BJ (cell line): ENCODE data around the gene CDH11. TPM values are rescaled to one million over a fixed set of nuclear protein-coding genes. Genes with fewer than 3 reads are reported as not detected.

Source experiments
- CTCF ChIA-PET: fragments of 350-600 bp; formaldehyde crosslinking; extraction: SDS; loops from one replicate; lab custom pipeline; 2021; ENCODE audit warnings: antibody characterized with exemption, inconsistent platforms; lab: Yijun Ruan, JAX
- POLR2A ChIA-PET: fragments of 300-600 bp; sonication (Branson Sonifier 250); formaldehyde crosslinking; extraction: SDS; loops from one replicate; lab custom pipeline; 2021; ENCODE audit warnings: antibody characterized with exemption; lab: Charles Lee
- DNase-seq: peaks from one replicate; pipeline ENCODE4 v3.0.0-alpha.2; 2011; ENCODE audit warnings: low read depth
- H3K27me3 ChIP-seq: 2 replicates; pipeline ENCODE4 v1.6.0; 2011; ENCODE audit warnings: low read length; ENCODE audit not compliant: control insufficient read depth, insufficient read depth
- H3K36me3 ChIP-seq: 2 replicates; pipeline ENCODE4 v1.5.1; 2011; ENCODE audit warnings: low read length; ENCODE audit not compliant: control insufficient read depth, insufficient read depth
- H3K4me3 ChIP-seq: 2 replicates; pipeline ENCODE4 v1.5.1; 2011; ENCODE audit warnings: low read depth, mild to moderate bottlenecking, control low read depth, low read length
- CTCF ChIP-seq: IDR thresholded peaks from 2 replicates; pipeline ENCODE4 v1.5.1; 2011; ENCODE audit warnings: low read depth, mild to moderate bottlenecking, control low read depth, inconsistent platforms, low read length, moderate library complexity; ENCODE audit not compliant: insufficient read depth
- polyA plus RNA-seq: library from polyadenylated mRNA; depleted of rRNA; stranded (reverse); fragments of >200 nt; gene quantifications from 2 replicates; pipeline ENCODE4 v1.2.3, GENCODE V29; 2011

The CDH11 gene
- polyA plus RNA-seq, 1 experiment = 589 TPM

- Histone ChIP-seq H3K27me3 (no peaks in the 10 kb centered on the region), H3K36me3 (no peaks in the 10 kb centered on the region), H3K4me3 (no peak overlapping the region)
- peak; percentile 15 for DNase-seq
- ChIA-PET POLR2A (no interaction called here), CTCF (no interaction called here)
- TF ChIP-seq CTCF = no peak
Measured at GRCh38 chr16:65024767-65025178, 97.1 kb downstream of the CDH11 start.

GRCh38 chr16:65023802-65024201, 98.1 kb downstream of the CDH11 start:
- no peaks in the 10 kb centered on the region for H3K27me3 ChIP-seq
- no peak for TF ChIP-seq CTCF
- POLR2A ChIA-PET = no interaction called here

GRCh38 chr16:65021852-65022595, 99.8 kb downstream of the CDH11 start:
- ChIA-PET CTCF (interaction anchor here (1.7 kb wide), 1 partner anchor 9 kb away, joined by 3 read pairs; no protein-coding TSS in a partner anchor), POLR2A (no interaction called here)
- H3K4me3 ChIP-seq = no peak overlapping the region
- no peak for DNase-seq
- no peaks in the 10 kb centered on the region; the same call in 1 of the 2 replicates for H3K36me3 ChIP-seq
- no peak for TF ChIP-seq CTCF
- H3K27me3 ChIP-seq = no peaks in the 10 kb centered on the region

More at GRCh38 chr16:65023802-65024201, 98.1 kb downstream of the CDH11 start:
- Histone ChIP-seq H3K4me3 (no peak overlapping the region), H3K36me3 (no peaks in the 10 kb centered on the region)
- no peak for DNase-seq
- CTCF ChIA-PET = no interaction called here

GRCh38 chr16:65016754-65017153, 105.1 kb downstream of the CDH11 start:
- ChIA-PET CTCF (no interaction called here), POLR2A (no interaction called here)
- Histone ChIP-seq H3K36me3 (peaks cover 4% of the 10 kb centered on the region), H3K4me3 (no peak overlapping the region), H3K27me3 (no peaks in the 10 kb centered on the region)
- no peak for DNase-seq
- TF ChIP-seq CTCF = no peak

GRCh38 chr16:65015599-65015998, 106.3 kb downstream of the CDH11 start:
- Histone ChIP-seq H3K27me3 (no peaks in the 10 kb centered on the region), H3K36me3 (peaks cover 4% of the 10 kb centered on the region), H3K4me3 (no peak overlapping the region)
- ChIA-PET CTCF (no interaction called here), POLR2A (no interaction called here)
- no peak for TF ChIP-seq CTCF
- no peak for DNase-seq
